Endothelial cell of umbilical vein (primary cell): Measurements from ENCODE around the gene CHAF1A. TPM values are rescaled to one million over a fixed set of nuclear protein-coding genes. Genes with fewer than 3 reads are reported as not detected.

Experiments used
- BruUV-seq: library from RNA; stranded (reverse); fragments of 400-500 nt; replicated peaks from 2 replicates; lab custom pipeline; 2021; lab: Mats Ljungman, UMichigan
- CTCF ChIA-PET: fragments of 300-600, 350-600 bp; sonication (Branson Sonifier 250); formaldehyde crosslinking; loops from one replicate; lab custom pipeline; 2021; ENCODE audit warnings: antibody characterized with exemption, inconsistent platforms; lab: Charles Lee
- POLR2A ChIA-PET: fragments of 300-600, 350-600 bp; sonication (Branson Sonifier 250); formaldehyde crosslinking; loops from one replicate; lab custom pipeline; 2021; ENCODE audit warnings: antibody characterized with exemption, inconsistent platforms; lab: Charles Lee
- DNase-seq: peaks from one replicate; pipeline ENCODE4 v3.0.0-alpha.2; 2011; ENCODE audit warnings: low read depth, low spot score
- FAIRE-seq: peaks from 2 replicates; lab custom pipeline; 2011; peaks lifted over from hg19 to GRCh38; lab: Jason Lieb, UNC
- H2AFZ ChIP-seq: 2 replicates; pipeline ENCODE4 v1.6.0; 2012; ENCODE audit warnings: low read depth, low read length, control low read depth, inconsistent platforms
- H3K27ac ChIP-seq: 2 replicates; pipeline ENCODE4 v1.5.1; 2011; ENCODE audit warnings: low read depth, mild to moderate bottlenecking, control low read depth, low read length, moderate library complexity; ENCODE audit not compliant: insufficient read depth
- H3K27me3 ChIP-seq, 2 experiments: 2 replicates each; pipeline versions ENCODE4 v1.6.0 to v1.6.1; 2011; ENCODE audit warnings: low read length in 2 of 2, mixed read lengths in 1 of 2; ENCODE audit not compliant: control insufficient read depth in 2 of 2, insufficient read depth in 2 of 2
- H3K36me3 ChIP-seq, 2 experiments: 2 replicates in 1 of 2; 3 replicates in 1 of 2; pipeline ENCODE4 v1.5.1; 2011; ENCODE audit warnings: low read length in 2 of 2, mild to moderate bottlenecking in 1 of 2, moderate library complexity in 1 of 2; ENCODE audit not compliant: control insufficient read depth in 2 of 2, insufficient read depth in 2 of 2; ENCODE audit errors: extremely low read depth in 1 of 2
- H3K4me1 ChIP-seq: 3 replicates; pipeline ENCODE4 v1.5.1; 2011; ENCODE audit warnings: mild to moderate bottlenecking, low read length; ENCODE audit not compliant: control insufficient read depth, insufficient read depth; ENCODE audit errors: extremely low read depth
- H3K4me2 ChIP-seq: 2 replicates; pipeline ENCODE4 v1.6.1; 2011; ENCODE audit warnings: low read length, control low read depth, mixed read lengths; ENCODE audit not compliant: insufficient read depth
- H3K4me3 ChIP-seq, 3 experiments: fragments of 200-600 bp in 1 of 3; sonication (generic), shearing (Covaris generic) in 1 of 3; replicated peaks in 1 of 3; 2 replicates each; pipeline ENCODE4 v1.5.1; 2011 to 2016; ENCODE audit warnings: control low read depth in 3 of 3, low read length in 3 of 3, mild to moderate bottlenecking in 2 of 3, inconsistent platforms in 1 of 3, low read depth in 1 of 3, moderate library complexity in 1 of 3; ENCODE audit not compliant: insufficient read depth in 1 of 3
- H3K79me2 ChIP-seq: 2 replicates; pipeline ENCODE4 v1.6.0; 2012; ENCODE audit warnings: low read length, inconsistent platforms; ENCODE audit not compliant: control insufficient read depth, insufficient read depth
- H3K9ac ChIP-seq: replicated peaks from 2 replicates; pipeline ENCODE3; 2011; ENCODE audit warnings: low read length, control low read depth; ENCODE audit not compliant: insufficient read depth; ENCODE audit errors: extremely low read depth
- H3K9me1 ChIP-seq: replicated peaks from 3 replicates; pipeline ENCODE4 v1.6.0; 2011; ENCODE audit warnings: mild to moderate bottlenecking, low read length; ENCODE audit not compliant: control insufficient read depth, insufficient read depth; ENCODE audit errors: extremely low read depth
- H3K9me3 ChIP-seq: replicated peaks from 2 replicates; pipeline ENCODE4 v1.5.1; 2012; ENCODE audit warnings: low read length, inconsistent platforms; ENCODE audit not compliant: control insufficient read depth, insufficient read depth
- H4K20me1 ChIP-seq: replicated peaks from 2 replicates; pipeline ENCODE3; 2011; ENCODE audit warnings: mild to moderate bottlenecking, low read length; ENCODE audit not compliant: control insufficient read depth, insufficient read depth; ENCODE audit errors: extremely low read depth
- EZH2 ChIP-seq: IDR thresholded peaks from 2 replicates; pipeline ENCODE4 v1.6.1; 2012; ENCODE audit warnings: borderline replicate concordance, low read depth, mild to moderate bottlenecking, moderate library complexity, low read length, inconsistent platforms; ENCODE audit not compliant: severe bottlenecking
- FOS ChIP-seq: IDR thresholded peaks from 2 replicates; pipeline ENCODE4 v1.6.1; 2011; ENCODE audit warnings: mild to moderate bottlenecking, low read length, moderate library complexity, borderline replicate concordance; ENCODE audit not compliant: insufficient read depth
- GATA2 ChIP-seq: IDR thresholded peaks from 2 replicates; pipeline ENCODE4 v1.7.0; 2011; ENCODE audit warnings: low read depth, mild to moderate bottlenecking, moderate library complexity, mixed read lengths, low read length; ENCODE audit not compliant: insufficient read length, insufficient read depth
- JUN ChIP-seq: IDR thresholded peaks from 2 replicates; pipeline ENCODE4 v1.6.1; 2011; ENCODE audit warnings: borderline replicate concordance, low read depth; ENCODE audit not compliant: insufficient read length, insufficient read depth
- POLR2AphosphoS5 ChIP-seq: IDR thresholded peaks from 2 replicates; pipeline ENCODE4 v1.6.1; 2012; ENCODE audit warnings: low read depth, mild to moderate bottlenecking, control low read depth, low read length, moderate library complexity; ENCODE audit not compliant: insufficient read depth
- dilution Hi-C: fragments of 300-500 bp; cut with MboI; formaldehyde crosslinking; loops from one replicate; pipeline ENCODE4 v1.15.0; 2019; ENCODE audit warnings: low sequenced_read_pairs; ENCODE audit not compliant: extremely low pct_ligation_motif_present
- intact Hi-C: fragments of 100-400 bp; cut with micrococcal nuclease; formaldehyde crosslinking; loops from one replicate; pipeline ENCODE4 v1.10.0; 2022
- polyA plus RNA-seq, 4 experiments: library from polyadenylated mRNA; depleted of rRNA in 3 of 4; stranded (reverse) in 3 of 4; unstranded in 1 of 4; fragments of >200 nt; gene quantifications; 2 replicates each; pipeline versions ENCODE4 v1.2.1 to v1.2.3, GENCODE V29; 2011 to 2012; ENCODE audit warnings: missing spikeins in 1 of 4
- total RNA-seq: library from RNA; stranded (reverse); gene quantifications from 2 replicates; pipeline ENCODE4 v1.2.3, GENCODE V29; 2021
- TF ChIP-seq, protein P1 (sequence below): IDR thresholded peaks from 2 replicates; pipeline ENCODE4 v1.6.1; 2011; ENCODE audit not compliant: insufficient read depth, insufficient read length
- TF ChIP-seq, protein P2 (sequence below), 2 donors: IDR thresholded peaks; 1 replicate in 1 of 2; 2 replicates in 1 of 2; pipeline ENCODE4 v1.5.1; 2011; ENCODE audit warnings: low read length in 2 of 2, mild to moderate bottlenecking in 2 of 2, moderate library complexity in 2 of 2, control low read depth in 1 of 2, inconsistent platforms in 1 of 2, low read depth in 1 of 2; ENCODE audit not compliant: insufficient read depth in 1 of 2; ENCODE audit errors: extremely low read depth in 1 of 2

The CHAF1A gene
- total and polyA plus RNA-seq, 2 donors (not counting 3 experiments of a cell fraction or from before 2014, with no cell fraction given): 19.5 to 44.5 TPM

DNA sequence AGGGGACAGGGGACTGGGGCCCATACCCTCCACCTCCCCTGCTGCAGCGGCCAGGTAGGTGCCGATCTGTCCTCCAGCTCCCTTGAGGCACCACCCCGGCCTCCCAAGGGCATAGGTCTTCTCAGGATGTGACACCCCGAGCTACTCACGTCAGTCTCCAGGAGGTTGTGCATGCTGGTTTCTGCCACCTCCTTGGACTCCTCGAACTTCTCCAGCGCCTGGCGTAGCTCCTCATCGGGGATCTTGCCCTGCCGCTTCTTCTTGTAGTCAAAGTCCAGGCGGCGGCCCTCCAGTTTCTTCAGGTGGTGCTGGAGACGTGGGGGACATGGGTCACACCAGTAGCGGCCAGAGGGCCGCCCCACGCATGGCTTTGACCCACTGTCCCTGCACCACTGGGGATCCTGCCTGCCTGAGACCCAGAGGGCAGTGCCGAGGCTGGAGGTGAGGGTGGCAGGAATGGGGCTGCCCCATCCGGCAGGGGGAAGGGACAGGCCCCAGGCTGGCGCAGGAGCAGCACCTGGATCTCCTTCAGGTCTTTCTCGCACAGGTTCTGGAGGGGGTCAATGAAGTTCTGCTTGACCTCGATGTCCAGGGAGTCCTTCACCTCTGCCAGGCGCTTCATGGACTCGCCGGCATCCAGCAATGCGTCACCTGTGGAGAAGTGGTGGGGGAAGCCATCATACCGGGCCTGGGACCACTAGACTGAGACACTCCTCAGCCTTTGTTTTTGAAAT is 38.7 kb upstream of the CHAF1A start:
- peaks cover 5 to 78% of the 10 kb centered on the region in 2 experiments for H3K36me3 ChIP-seq
- intact Hi-C loops: no loop called here

More for the DNA sequence above, 38.7 kb upstream of the CHAF1A start:
- CTCF ChIA-PET: interaction anchor here (1.0 to 2.6 kb wide), 2 partner anchors 11 to 36 kb away, joined by 4 to 12 read pairs; partner anchors contain the start of gene SH3GL1
- no peak overlapping the region for H3K27ac ChIP-seq
- dilution Hi-C loops: loop anchor here (10.0 kb wide), 1 partner anchor 51 kb away; no protein-coding TSS in a partner anchor
- no TSS peak for BruUV-seq
- TF ChIP-seq FOS (no peak), POLR2AphosphoS5 (no peak), JUN (no peak), EZH2 (no peak), GATA2 (no peak)
- TF ChIP-seq, protein P1, sequence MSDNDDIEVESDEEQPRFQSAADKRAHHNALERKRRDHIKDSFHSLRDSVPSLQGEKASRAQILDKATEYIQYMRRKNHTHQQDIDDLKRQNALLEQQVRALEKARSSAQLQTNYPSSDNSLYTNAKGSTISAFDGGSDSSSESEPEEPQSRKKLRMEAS: no peak
- TF ChIP-seq, protein P2, sequence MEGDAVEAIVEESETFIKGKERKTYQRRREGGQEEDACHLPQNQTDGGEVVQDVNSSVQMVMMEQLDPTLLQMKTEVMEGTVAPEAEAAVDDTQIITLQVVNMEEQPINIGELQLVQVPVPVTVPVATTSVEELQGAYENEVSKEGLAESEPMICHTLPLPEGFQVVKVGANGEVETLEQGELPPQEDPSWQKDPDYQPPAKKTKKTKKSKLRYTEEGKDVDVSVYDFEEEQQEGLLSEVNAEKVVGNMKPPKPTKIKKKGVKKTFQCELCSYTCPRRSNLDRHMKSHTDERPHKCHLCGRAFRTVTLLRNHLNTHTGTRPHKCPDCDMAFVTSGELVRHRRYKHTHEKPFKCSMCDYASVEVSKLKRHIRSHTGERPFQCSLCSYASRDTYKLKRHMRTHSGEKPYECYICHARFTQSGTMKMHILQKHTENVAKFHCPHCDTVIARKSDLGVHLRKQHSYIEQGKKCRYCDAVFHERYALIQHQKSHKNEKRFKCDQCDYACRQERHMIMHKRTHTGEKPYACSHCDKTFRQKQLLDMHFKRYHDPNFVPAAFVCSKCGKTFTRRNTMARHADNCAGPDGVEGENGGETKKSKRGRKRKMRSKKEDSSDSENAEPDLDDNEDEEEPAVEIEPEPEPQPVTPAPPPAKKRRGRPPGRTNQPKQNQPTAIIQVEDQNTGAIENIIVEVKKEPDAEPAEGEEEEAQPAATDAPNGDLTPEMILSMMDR (IDR thresholded peaks at IDR 0.05; ENCODE audit: extremely low read depth in 1 of 2, insufficient read depth in 1 of 2, low read depth in 1 of 2, low read length in 2 of 2): no peak
- no peak overlapping the region for H3K9ac ChIP-seq
- POLR2A ChIA-PET: no interaction called here
- no peak overlapping the region for H3K4me2 ChIP-seq
- H4K20me1 ChIP-seq: no peaks in the 10 kb centered on the region
- H3K9me3 ChIP-seq: no peaks in the 10 kb centered on the region
- FAIRE-seq: no peak
- H3K27me3 ChIP-seq: no peaks in the 10 kb centered on the region
- H3K79me2 ChIP-seq: peaks cover 13% of the 10 kb centered on the region
- no peak overlapping the region for H2AFZ ChIP-seq
- H3K4me1 ChIP-seq: peaks cover 5% of the 10 kb centered on the region
- no peaks in the 10 kb centered on the region for H3K9me1 ChIP-seq
- DNase-seq: no peak
- H3K4me3 ChIP-seq: no peak overlapping the region
